Erythroblast (primary cell): ENCODE measurements around the gene PSAPL1.

Experiments
- GATA1 ChIP-seq: IDR thresholded peaks from 2 replicates; pipeline ENCODE4 v1.6.1; 2011; ENCODE audit warnings: low read depth, mild to moderate bottlenecking, control low read depth, low read length, moderate library complexity
- POLR2A ChIP-seq: IDR thresholded peaks from 2 replicates; pipeline ENCODE4 v1.6.1; 2011; ENCODE audit warnings: mild to moderate bottlenecking, low read length

DNA sequence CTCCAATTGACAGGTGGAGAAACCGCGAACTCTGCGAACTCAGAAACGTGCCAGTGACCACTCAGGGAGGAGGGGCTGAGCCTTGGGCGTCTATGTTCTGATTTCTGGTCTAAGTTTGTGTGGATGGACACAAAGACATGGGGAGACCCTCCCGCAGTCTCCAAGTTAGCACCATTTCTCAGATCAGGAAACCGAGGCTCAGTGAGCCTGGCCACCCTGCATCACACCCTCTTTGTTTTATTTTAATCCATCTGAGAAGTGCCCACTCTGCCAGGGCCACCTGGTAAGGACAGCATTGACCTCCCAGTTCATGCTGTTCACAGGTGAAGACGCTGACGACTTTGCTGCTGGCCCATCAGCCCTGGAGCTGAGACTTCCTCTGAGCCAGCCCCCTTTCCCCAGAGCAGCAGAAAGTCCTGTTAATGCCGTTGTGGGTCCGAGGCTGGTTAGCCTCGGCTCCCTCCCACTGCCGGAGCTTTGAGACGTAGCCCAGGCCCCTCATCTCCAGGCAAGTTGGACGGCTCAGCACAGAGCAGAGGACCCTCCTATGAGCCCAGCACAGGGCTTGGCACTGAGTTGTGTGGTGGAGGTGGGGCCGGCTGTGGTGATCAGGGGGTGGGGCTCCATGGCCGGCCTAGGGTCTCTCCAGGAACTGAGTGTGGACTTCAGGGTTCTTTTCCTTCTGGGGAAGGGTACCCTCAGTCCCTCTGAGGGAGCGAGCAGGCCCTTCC lies 43.7 kb downstream of the PSAPL1 start:
- TF ChIP-seq POLR2A, result no peak
- no peak for TF ChIP-seq GATA1
